ENCODE data around the gene CEP85L. TPM values are rescaled to one million over a fixed set of nuclear protein-coding genes. Genes with fewer than 3 reads are reported as not detected.

CEP85L gene
- total and polyA plus RNA-seq, 10 of the 15 experiments (the other 5 are each of a cell fraction or from before 2014, with no cell fraction given) = 1.8 to 10.9 (median 7.1) TPM

- Histone ChIP-seq H3K4me1 (ENCODE audit: control insufficient read depth, insufficient read depth, low read length) (no peaks in the 10 kb centered on the region), H3K9me3 (replicated peaks; ENCODE audit: control insufficient read depth, insufficient read depth, low read length) (peaks cover 2% of the 10 kb centered on the region; the same call in 2 of the 3 replicates), H3K36me3 (ENCODE audit: control insufficient read depth in 2 of 2, insufficient read depth in 2 of 2, low read length in 1 of 2) (no peaks in the 10 kb centered on the region), H3K9ac (ENCODE audit: control insufficient read depth, insufficient read depth, low read length) (no peak overlapping the region), H3K79me2 (ENCODE audit: control insufficient read depth, insufficient read depth, low read length) (no peaks in the 10 kb centered on the region), H3K27ac (ENCODE audit: control insufficient read depth, insufficient read depth) (no peak overlapping the region), H2AFZ (ENCODE audit: control insufficient read depth, low read depth, low read length) (no peak overlapping the region), H4K20me1 (ENCODE audit: control insufficient read depth, insufficient read depth) (no peaks in the 10 kb centered on the region), H3K27me3 (replicated peaks in 1 of 2; ENCODE audit: control insufficient read depth in 2 of 2, insufficient read depth in 2 of 2, low read length in 1 of 2) (no peaks in the 10 kb centered on the region), H3K4me2 (ENCODE audit: control insufficient read depth, insufficient read depth) (no peak overlapping the region), H3K4me3 (no peak overlapping the region)
- 41% methylated on average over 1 of the region's 1 CpG for WGBS (ENCODE audit: insufficient coverage, insufficient replicate concordance, low lambda C conversion rate, missing lambda C conversion rate)
- no peak for ATAC-seq
- intact Hi-C loops (cut with micrococcal nuclease; ENCODE audit: unreplicated experiment) = no loop called here
- BruUV-seq (replicated peaks) = no TSS peak
- in situ Hi-C loops (cut with MboI) = no loop called here
- DNase-seq (ENCODE audit: low read depth, low spot score) = no peak
- SMC1A ChIA-PET (ENCODE audit: uncharacterized antibody, unreplicated experiment) = no interaction called here
- no peak for FAIRE-seq
- RAD21 ChIA-PET (ENCODE audit: unreplicated experiment) = no interaction called here
- CTCF ChIA-PET = no interaction called here
- POLR2A ChIA-PET = no interaction called here
- TF ChIP-seq SIX5 (IDR thresholded peaks at IDR 0.05; ENCODE audit: low read depth, low read length, severe bottlenecking) (no peak), RELB (IDR thresholded peaks at IDR 0.05; ENCODE audit: low read depth) (no peak), ASH2L (IDR thresholded peaks at IDR 0.05; ENCODE audit: borderline replicate concordance, low read depth) (no peak), BCLAF1 (IDR thresholded peaks at IDR 0.05) (no peak), JUNB (IDR thresholded peaks at IDR 0.05) (no peak), BACH1 (IDR thresholded peaks at IDR 0.05; ENCODE audit: borderline replicate concordance) (no peak), ZNF622 (IDR thresholded peaks at IDR 0.05) (no peak), ZNF274 (IDR thresholded peaks at IDR 0.05; ENCODE audit: insufficient read depth, insufficient read length) (no peak), MYB (IDR thresholded peaks at IDR 0.05; ENCODE audit: borderline replicate concordance, low read depth, low read length) (no peak), POLR2AphosphoS2 (IDR thresholded peaks at IDR 0.05; ENCODE audit: low read depth, low read length) (no peak), E4F1 (IDR thresholded peaks at IDR 0.05; ENCODE audit: borderline replicate concordance, partially characterized antibody) (no peak), MTA3 (IDR thresholded peaks at IDR 0.05; ENCODE audit: borderline replicate concordance, low read length) (no peak), HDAC2 (IDR thresholded peaks at IDR 0.05) (no peak), FOS (IDR thresholded peaks at IDR 0.05; ENCODE audit: borderline replicate concordance, extremely low read depth, insufficient read length) (no peak), MAX (IDR thresholded peaks at IDR 0.05; ENCODE audit: low read depth, low read length) (no peak), JUND (IDR thresholded peaks at IDR 0.05; ENCODE audit: low read depth, low read length) (no peak), RAD51 (IDR thresholded peaks at IDR 0.05) (no peak), CHD4 (IDR thresholded peaks at IDR 0.05) (no peak), CHD2 (IDR thresholded peaks at IDR 0.05; ENCODE audit: borderline replicate concordance, low read depth, low read length) (no peak), EGR1 (IDR thresholded peaks at IDR 0.05; ENCODE audit: borderline replicate concordance in 1 of 2, low read depth in 2 of 2, low read length in 2 of 2) (no peak)
These were observed 194.4 kb downstream of the CEP85L start for GRCh38 chr6:118456982-118457381.

Data from GM12878 (cell line).